CD4-positive, alpha-beta memory T cell (primary cell): ENCODE data around the gene LHFPL3. TPM values are rescaled to one million over a fixed set of nuclear protein-coding genes. Genes with fewer than 3 reads are reported as not detected.

Experiments
- CTCF ChIA-PET: fragments of 350-600 bp; sonication (Branson Sonifier 250); formaldehyde crosslinking; loops from one replicate; lab custom pipeline; 2021; ENCODE audit warnings: inconsistent platforms; ENCODE audit not compliant: partially characterized antibody; lab: Charles Lee
- POLR2A ChIA-PET: fragments of 350-600 bp; sonication (Branson Sonifier 250); formaldehyde crosslinking; loops from one replicate; lab custom pipeline; 2021; ENCODE audit not compliant: partially characterized antibody; lab: Charles Lee
- DNase-seq, 5 donors: peaks; one replicate each; pipeline versions ENCODE4 v3.0.0 to v3.0.0-alpha.2; 2020 to 2022; ENCODE audit warnings: mixed read lengths in 1 of 5
- H3K27ac ChIP-seq: one replicate; pipeline ENCODE4 v1.7.0; 2013; ENCODE audit warnings: low read depth, low read length
- H3K27me3 ChIP-seq: 2 replicates; pipeline ENCODE4 v1.7.0; 2013; ENCODE audit warnings: mild to moderate bottlenecking, low read length, moderate library complexity; ENCODE audit not compliant: insufficient read depth
- H3K36me3 ChIP-seq: 2 replicates; pipeline ENCODE4 v1.7.0; 2013; ENCODE audit warnings: mild to moderate bottlenecking, low read length, moderate library complexity; ENCODE audit not compliant: insufficient read depth
- H3K4me1 ChIP-seq: 2 replicates; pipeline ENCODE4 v1.7.0; 2013; ENCODE audit warnings: mild to moderate bottlenecking, low read length, moderate library complexity; ENCODE audit not compliant: insufficient read depth
- H3K4me3 ChIP-seq, 2 donors: one replicate each; pipeline ENCODE4 v1.7.0; 2013; ENCODE audit warnings: low read length in 2 of 2, mild to moderate bottlenecking in 1 of 2
- H3K9me3 ChIP-seq, 2 donors: one replicate each; pipeline ENCODE4 v1.7.0; 2013; ENCODE audit warnings: low read length in 2 of 2, control low read depth in 1 of 2; ENCODE audit not compliant: control insufficient read depth in 1 of 2
- H3K27ac Mint-ChIP-seq, 7 donors: one replicate each; pipeline ENCODE4 v1.8.0; 2020 to 2021; ENCODE audit warnings: mixed read lengths in 7 of 7, mild to moderate bottlenecking in 6 of 7, inconsistent platforms in 3 of 7, moderate library complexity in 3 of 7
- H3K27me3 Mint-ChIP-seq, 2 donors: one replicate each; pipeline ENCODE4 v1.8.0; 2020 to 2021; ENCODE audit warnings: mixed read lengths in 2 of 2
- H3K36me3 Mint-ChIP-seq, 2 donors: one replicate each; pipeline ENCODE4 v1.8.0; 2020 to 2021; ENCODE audit warnings: mixed read lengths in 2 of 2, inconsistent platforms in 1 of 2, mild to moderate bottlenecking in 1 of 2
- H3K4me1 Mint-ChIP-seq, 4 donors: one replicate each; pipeline ENCODE4 v1.8.0; 2020 to 2021; ENCODE audit warnings: mixed read lengths in 4 of 4, mild to moderate bottlenecking in 1 of 4
- H3K4me3 Mint-ChIP-seq, 8 donors: one replicate each; pipeline ENCODE4 v1.8.0; 2020 to 2021; ENCODE audit warnings: mixed read lengths in 8 of 8, mild to moderate bottlenecking in 7 of 8, moderate library complexity in 6 of 8, inconsistent platforms in 3 of 8
- H3K9me3 Mint-ChIP-seq, 8 donors: one replicate each; pipeline ENCODE4 v1.8.0; 2020 to 2021; ENCODE audit warnings: mixed read lengths in 8 of 8, mild to moderate bottlenecking in 5 of 8, inconsistent platforms in 3 of 8, moderate library complexity in 1 of 8
- intact Hi-C: fragments of 100-400 bp; cut with micrococcal nuclease; formaldehyde crosslinking; loops from one replicate; pipeline ENCODE4 v1.15.1; 2023
- polyA plus RNA-seq, 2 donors: library from polyadenylated mRNA; unstranded; fragments of 300-500 nt; fragmentation: Illumina TruSeq; gene quantifications; one replicate each; pipeline ENCODE4 v1.2.3, GENCODE V29; 2021
- total RNA-seq, 2 experiments: library from RNA; stranded (reverse); gene quantifications; one replicate each; pipeline ENCODE4 v1.2.3, GENCODE V29; 2021

LHFPL3 gene
- total and polyA plus RNA-seq, 4 experiments from 2014 or later: not detected

DNA sequence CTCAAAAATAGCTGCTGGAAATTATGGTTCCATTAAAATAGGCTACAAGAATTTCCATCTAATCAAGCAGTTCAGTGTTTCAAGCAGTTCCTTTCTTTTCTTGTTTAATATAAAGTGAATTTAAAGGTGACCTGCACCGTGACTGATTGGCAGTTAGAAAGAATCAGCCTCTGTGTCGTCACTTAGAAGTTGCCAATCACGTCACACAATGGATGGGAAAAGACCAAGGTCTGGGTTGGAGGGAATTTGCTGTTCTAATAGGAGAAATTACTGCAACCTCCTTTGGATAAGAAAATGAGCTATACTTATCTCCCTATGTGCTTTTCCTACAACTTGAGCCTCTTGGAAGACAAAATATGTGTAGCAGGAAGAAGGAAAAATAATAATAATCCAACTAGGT, 466.2 kb downstream of the LHFPL3 start:
- ChIA-PET CTCF (no interaction called here), POLR2A (no interaction called here)
- Mint-ChIP-seq H3K27ac (no peak overlapping the region), H3K4me1 (no peaks in the 10 kb centered on the region), H3K27me3 (peaks cover 13 to 19% of the 10 kb centered on the region in 2 donors), H3K4me3 (no peak overlapping the region), H3K9me3 (no peaks in the 10 kb centered on the region), H3K36me3 (no peaks in the 10 kb centered on the region)
- Histone ChIP-seq H3K9me3 (no peaks in the 10 kb centered on the region), H3K4me1 (no peaks in the 10 kb centered on the region), H3K36me3 (no peaks in the 10 kb centered on the region), H3K4me3 (no peak overlapping the region), H3K27me3 (peaks cover 4% of the 10 kb centered on the region), H3K27ac (no peak overlapping the region)
- intact Hi-C loops: no loop called here
- no peak for DNase-seq

DNA sequence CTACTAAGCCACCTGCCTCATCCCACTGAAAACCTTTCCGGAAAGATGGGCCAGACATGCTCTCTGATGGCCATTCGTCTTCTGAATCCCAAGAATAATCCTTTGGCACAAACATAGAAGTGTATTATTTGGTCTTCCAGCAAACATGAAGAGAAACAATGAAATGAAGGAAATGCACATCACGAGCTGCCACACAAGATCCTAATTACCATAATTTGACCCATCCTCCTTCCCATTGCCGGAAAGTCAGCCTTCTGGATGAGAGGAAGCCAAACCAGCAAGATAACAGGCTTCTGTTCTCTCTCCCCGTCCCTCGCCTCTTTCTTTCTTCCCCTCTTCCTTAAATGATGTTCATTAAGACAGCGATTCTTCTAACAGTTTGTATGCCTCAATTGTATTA, 466.7 kb downstream of the LHFPL3 start:
- no peak overlapping the region for H3K4me3 Mint-ChIP-seq
- H3K4me1 Mint-ChIP-seq: no peaks in the 10 kb centered on the region
- ChIA-PET CTCF (no interaction called here), POLR2A (no interaction called here)
- no peak overlapping the region for H3K4me3 ChIP-seq
- H3K4me1 ChIP-seq: no peaks in the 10 kb centered on the region
- no peak overlapping the region for H3K27ac Mint-ChIP-seq
- peaks cover 15 to 18% of the 10 kb centered on the region in 2 donors for H3K27me3 Mint-ChIP-seq
- DNase-seq: no peak
- no peaks in the 10 kb centered on the region for H3K9me3 Mint-ChIP-seq
- H3K9me3 ChIP-seq: no peaks in the 10 kb centered on the region
- peaks cover 4% of the 10 kb centered on the region for H3K27me3 ChIP-seq
- no peak overlapping the region for H3K27ac ChIP-seq
- no peaks in the 10 kb centered on the region for H3K36me3 ChIP-seq
- no peaks in the 10 kb centered on the region for H3K36me3 Mint-ChIP-seq
- intact Hi-C loops: no loop called here

DNA sequence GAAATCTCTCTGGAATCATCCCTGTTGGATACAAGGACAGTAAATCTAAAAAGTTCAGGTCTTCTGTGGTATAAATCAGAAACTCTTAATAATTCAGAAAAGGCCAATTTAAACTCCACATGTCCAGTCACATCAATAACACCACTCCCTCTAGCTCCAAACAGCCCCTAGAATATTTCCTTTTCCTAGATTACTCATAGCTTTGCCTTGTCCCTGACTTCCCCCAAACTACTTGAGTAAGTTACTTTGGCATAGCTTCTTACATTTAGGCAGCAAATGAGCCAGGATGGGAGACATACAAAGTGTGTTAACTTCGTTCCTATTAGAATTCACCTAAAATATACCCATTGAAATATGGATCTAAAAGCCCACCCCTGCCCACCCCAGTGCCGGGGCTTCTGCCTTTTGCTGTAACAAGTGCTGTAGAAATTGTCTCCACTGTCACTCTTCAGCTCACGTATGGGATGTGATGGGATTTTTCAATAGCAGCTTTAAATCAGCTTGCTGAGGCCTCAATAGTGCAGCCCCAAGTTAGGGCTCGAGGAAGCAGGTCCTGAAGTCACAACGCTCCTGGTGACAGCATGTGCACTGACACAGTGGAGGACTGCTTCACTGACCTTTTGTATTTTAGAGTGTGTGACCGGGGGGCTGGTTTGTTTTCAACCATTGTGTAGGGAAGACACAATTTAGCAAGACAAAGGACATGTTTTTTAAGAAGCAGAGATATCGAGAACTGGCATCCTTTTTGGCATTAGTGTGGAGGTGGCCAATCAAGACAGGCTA, 467.4 kb downstream of the LHFPL3 start:
- Histone ChIP-seq H3K4me3 (no peak overlapping the region), H3K9me3 (no peaks in the 10 kb centered on the region), H3K27me3 (peaks cover 4% of the 10 kb centered on the region), H3K4me1 (no peaks in the 10 kb centered on the region), H3K36me3 (no peaks in the 10 kb centered on the region), H3K27ac (no peak overlapping the region)
- Mint-ChIP-seq H3K4me3 (no peak overlapping the region), H3K36me3 (no peaks in the 10 kb centered on the region), H3K9me3 (peaks cover 0 to 1% (median 0%) of the 10 kb centered on the region in 8 donors), H3K27me3 (peaks cover 15 to 19% of the 10 kb centered on the region in 2 donors), H3K27ac (no peak overlapping the region), H3K4me1 (no peaks in the 10 kb centered on the region)
- ChIA-PET CTCF (no interaction called here), POLR2A (no interaction called here)
- no peak for DNase-seq
- intact Hi-C loops: no loop called here

DNA sequence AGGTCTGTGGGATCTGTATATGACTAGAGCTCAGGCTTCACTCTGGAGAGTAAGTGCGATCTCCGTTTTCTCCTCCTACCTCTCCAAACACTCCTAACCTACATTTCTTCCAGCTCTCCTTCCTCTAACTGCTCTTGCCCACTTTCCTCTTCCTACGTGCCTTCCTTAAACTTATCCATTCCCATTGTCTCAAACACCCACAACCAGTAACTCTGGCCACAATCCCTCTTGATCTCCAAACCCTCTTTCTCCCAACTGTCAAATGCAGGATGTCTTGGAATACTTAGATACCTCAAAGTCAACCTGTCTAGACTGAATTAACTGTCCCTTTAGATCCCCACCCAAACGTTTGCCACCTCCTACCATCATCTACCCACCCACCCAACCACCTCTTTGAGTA, 471.9 kb downstream of the LHFPL3 start:
- ChIA-PET POLR2A (no interaction called here), CTCF (no interaction called here)
- Mint-ChIP-seq H3K27ac (no peak overlapping the region), H3K4me1 (no peaks in the 10 kb centered on the region), H3K36me3 (no peaks in the 10 kb centered on the region), H3K9me3 (peaks cover 0 to 1% (median 0%) of the 10 kb centered on the region in 8 donors), H3K27me3 (peaks cover 8 to 19% of the 10 kb centered on the region in 2 donors), H3K4me3 (no peak overlapping the region)
- Histone ChIP-seq H3K9me3 (no peaks in the 10 kb centered on the region), H3K27ac (no peak overlapping the region), H3K4me3 (no peak overlapping the region), H3K36me3 (no peaks in the 10 kb centered on the region), H3K4me1 (no peaks in the 10 kb centered on the region), H3K27me3 (peaks cover 2% of the 10 kb centered on the region)
- DNase-seq: no peak
- intact Hi-C loops: no loop called here

DNA sequence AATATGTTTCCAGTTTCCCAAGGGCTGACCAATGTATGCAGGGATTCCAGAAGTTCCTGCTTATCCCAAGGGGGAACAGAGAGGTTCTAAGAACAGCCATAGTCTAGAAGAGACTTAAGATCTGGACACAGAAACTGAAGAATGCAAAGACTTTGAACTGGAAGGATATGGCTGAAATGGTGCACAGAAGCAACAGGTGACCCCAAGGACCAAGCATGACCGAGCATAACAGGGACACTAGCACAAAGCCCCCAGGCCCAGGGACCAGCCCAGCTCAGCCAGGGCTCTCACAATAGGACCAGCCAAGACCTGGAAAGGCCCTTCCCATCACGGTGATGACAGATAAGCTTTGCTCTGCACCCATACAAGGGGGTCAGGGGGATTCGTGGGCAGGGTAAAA, 472.6 kb downstream of the LHFPL3 start:
- intact Hi-C loops: no loop called here
- Mint-ChIP-seq H3K36me3 (no peaks in the 10 kb centered on the region), H3K27me3 (peaks cover 6 to 19% of the 10 kb centered on the region in 2 donors), H3K9me3 (peaks cover 0 to 1% (median 0%) of the 10 kb centered on the region in 8 donors), H3K4me1 (no peaks in the 10 kb centered on the region), H3K27ac (no peak overlapping the region), H3K4me3 (no peak overlapping the region)
- DNase-seq: no peak
- Histone ChIP-seq H3K36me3 (no peaks in the 10 kb centered on the region), H3K27ac (no peak overlapping the region), H3K4me3 (no peak overlapping the region), H3K27me3 (no peaks in the 10 kb centered on the region), H3K9me3 (no peaks in the 10 kb centered on the region), H3K4me1 (no peaks in the 10 kb centered on the region)
- ChIA-PET CTCF (no interaction called here), POLR2A (no interaction called here)

DNA sequence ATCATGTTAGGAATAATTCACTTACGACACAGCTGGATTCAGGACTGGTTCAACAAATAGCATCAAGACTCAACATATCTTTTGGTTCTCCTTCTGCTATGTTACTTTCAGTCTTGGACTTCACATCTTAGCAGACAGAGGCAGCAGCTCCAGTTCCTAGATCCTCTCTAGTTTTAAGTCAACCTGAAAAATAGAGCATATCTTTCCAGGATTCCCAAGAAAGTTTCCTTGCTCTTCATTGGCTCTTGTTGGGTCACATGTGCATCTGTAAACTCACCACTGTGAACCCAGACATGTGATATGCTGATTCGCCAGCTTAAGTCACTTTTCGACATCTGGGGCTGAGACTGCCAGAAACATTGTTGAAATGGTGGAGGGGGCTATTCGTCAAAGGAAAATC, 475.5 kb downstream of the LHFPL3 start:
- no peaks in the 10 kb centered on the region for H3K9me3 ChIP-seq
- no peaks in the 10 kb centered on the region for H3K27me3 ChIP-seq
- Mint-ChIP-seq H3K4me1 (no peaks in the 10 kb centered on the region), H3K27ac (no peak overlapping the region), H3K4me3 (no peak overlapping the region), H3K36me3 (no peaks in the 10 kb centered on the region), H3K9me3 (peaks cover 0 to 1% (median 0%) of the 10 kb centered on the region in 8 donors), H3K27me3 (peaks cover 17 to 34% of the 10 kb centered on the region in 2 donors)
- H3K36me3 ChIP-seq: no peaks in the 10 kb centered on the region
- no peak overlapping the region for H3K27ac ChIP-seq
- ChIA-PET POLR2A (no interaction called here), CTCF (no interaction called here)
- no peak for DNase-seq
- intact Hi-C loops: no loop called here
- H3K4me3 ChIP-seq: no peak overlapping the region
- no peaks in the 10 kb centered on the region for H3K4me1 ChIP-seq

DNA sequence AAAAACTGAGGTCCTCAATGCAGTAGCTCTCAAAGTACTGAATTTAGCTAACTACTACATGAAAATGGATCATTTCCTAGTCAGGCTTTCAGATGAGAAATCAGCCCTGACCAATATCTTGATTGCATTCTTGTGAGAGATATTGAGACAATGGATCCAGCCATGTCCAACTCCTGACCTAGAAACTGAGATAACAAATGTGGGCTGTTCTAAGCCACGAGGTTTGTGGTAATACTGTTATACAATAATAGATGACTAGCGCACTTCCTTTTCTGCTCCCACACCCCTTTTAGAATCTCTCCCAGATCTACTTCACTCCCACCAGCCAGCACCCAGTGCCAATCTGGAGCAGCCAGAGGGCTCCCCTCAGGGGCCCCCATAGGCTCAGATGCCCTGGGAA, 476.3 kb downstream of the LHFPL3 start:
- ChIA-PET POLR2A (no interaction called here), CTCF (no interaction called here)
- Histone ChIP-seq H3K9me3 (no peaks in the 10 kb centered on the region), H3K4me1 (no peaks in the 10 kb centered on the region), H3K4me3 (no peak overlapping the region), H3K27me3 (no peaks in the 10 kb centered on the region), H3K36me3 (no peaks in the 10 kb centered on the region), H3K27ac (no peak overlapping the region)
- Mint-ChIP-seq H3K27ac (no peak overlapping the region), H3K27me3 (peaks cover 15 to 35% of the 10 kb centered on the region in 2 donors), H3K9me3 (peaks cover 0 to 1% (median 0%) of the 10 kb centered on the region in 8 donors), H3K4me1 (no peaks in the 10 kb centered on the region), H3K4me3 (no peak overlapping the region), H3K36me3 (no peaks in the 10 kb centered on the region)
- DNase-seq: no peak
- intact Hi-C loops: no loop called here
